Caki2 (cell line): ENCODE data around the gene IFT122. TPM values are rescaled to one million over a fixed set of nuclear protein-coding genes. Genes with fewer than 3 reads are reported as not detected.
"Not testable (repeated sequence)": the region's sequence is repeated elsewhere in the genome, so short reads cannot be mapped to it uniquely, and the experiment has no call there.

ENCODE experiments used
- DNase-seq: peaks from one replicate; pipeline ENCODE4 v3.0.0-alpha.2; 2015; ENCODE audit warnings: low read depth
- in situ Hi-C: cut with HindIII; loops from 2 replicates; pipeline ENCODE4 v1.10.0; 2016; ENCODE audit warnings: low sequenced_read_pairs, low pct_unique_long_range_greater_than_20kb, mixed read lengths
- total RNA-seq: library from RNA; depleted of rRNA; stranded (reverse); fragments of >200 nt; shearing (Covaris generic); gene quantifications from 2 replicates; pipeline ENCODE4 v1.2.3, GENCODE V29; 2014; ENCODE audit warnings: low replicate concordance

IFT122 gene
- total RNA-seq, 1 experiment from 2014 or later = 23.4 TPM

DNA sequence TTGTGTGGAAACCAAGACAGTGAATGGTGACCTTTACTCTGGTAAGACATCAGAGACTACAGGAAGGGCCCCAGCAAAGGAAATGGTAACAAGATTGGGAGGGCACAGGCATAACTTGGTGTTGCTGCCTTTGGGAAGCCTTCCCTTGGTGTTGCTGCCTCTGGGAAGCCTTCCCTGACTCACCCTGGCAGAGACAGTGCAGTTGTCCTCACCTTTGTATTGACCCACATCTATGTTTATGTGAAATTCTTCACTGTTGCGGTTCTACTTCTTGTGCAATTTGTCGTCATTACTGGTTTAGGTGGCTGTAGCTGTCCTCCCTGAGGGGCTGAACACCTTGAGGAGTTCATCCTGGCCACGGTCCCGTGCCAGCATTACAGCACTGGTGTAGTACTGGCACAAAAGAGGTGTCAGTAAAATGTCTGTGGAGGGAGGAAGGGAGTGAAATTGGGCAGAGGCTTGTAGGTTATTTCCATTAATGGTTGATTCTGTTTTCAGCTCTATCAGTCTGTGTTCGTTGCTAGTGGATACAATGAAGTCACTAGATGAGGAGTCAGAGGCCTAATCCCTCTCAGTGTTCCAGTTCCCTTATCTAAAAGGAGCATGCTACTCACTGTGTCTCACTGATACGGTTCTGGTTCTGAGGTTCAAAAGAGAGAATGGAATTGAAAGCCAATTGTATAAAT, 21.6 kb downstream of the IFT122 start:
- DNase-seq = no peak

DNA sequence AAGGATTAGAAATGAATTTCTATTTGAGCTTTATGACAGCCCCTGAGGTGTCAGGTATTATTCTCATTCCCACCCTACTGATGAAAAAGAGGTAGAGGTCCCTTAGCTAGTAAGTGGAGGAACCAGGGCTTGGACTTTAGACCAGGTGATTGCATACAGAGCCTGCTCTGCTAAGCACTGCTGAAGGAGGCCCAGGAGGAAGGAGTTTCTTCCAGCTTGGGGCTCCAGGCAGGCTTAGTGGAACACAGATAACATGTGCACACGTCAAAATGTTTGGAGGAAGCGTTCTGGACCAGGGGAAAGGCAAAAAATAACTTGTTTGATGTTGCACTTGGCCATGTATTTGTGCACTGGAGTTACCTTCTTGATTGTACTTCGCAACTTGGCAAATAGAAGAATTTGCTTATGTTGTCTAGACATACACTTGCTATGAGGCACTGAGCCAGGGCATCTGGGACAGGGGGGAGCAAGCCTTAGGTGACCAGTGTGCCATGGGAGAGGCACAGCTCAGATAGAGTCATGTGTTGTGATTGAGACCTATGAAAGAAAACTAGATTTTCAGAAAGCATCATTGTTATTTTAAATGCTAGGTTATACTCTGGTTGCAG, 22.4 kb downstream of the IFT122 start:
- in situ Hi-C loops = no loop called here
- no peak for DNase-seq

More for the DNA sequence above, 21.6 kb downstream of the IFT122 start:
- in situ Hi-C loops = no loop called here

DNA sequence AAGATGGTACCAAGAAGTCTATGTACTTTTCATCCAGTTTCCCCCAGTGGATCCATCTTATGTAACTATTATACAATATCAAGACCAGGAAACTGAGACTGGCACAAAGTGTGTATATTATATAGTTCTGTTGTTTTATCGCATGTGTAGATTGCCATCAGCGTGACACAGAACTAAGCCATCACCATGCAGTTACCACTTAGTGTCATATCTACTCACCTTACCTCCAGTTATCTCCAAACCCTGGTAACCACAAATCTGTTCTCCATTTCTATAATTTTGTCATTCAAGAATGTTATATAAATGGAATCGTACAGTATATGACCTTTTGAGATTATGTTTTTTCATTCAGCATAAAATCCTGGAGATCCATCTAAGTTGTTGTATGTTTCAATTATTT, 23.1 kb downstream of the IFT122 start:
- DNase-seq = no peak
- in situ Hi-C loops = no loop called here

- in situ Hi-C loops = no loop called here
- DNase-seq = no peak
Measured at GRCh38 chr3:129463716-129464115, 23.7 kb downstream of the IFT122 start.

DNA sequence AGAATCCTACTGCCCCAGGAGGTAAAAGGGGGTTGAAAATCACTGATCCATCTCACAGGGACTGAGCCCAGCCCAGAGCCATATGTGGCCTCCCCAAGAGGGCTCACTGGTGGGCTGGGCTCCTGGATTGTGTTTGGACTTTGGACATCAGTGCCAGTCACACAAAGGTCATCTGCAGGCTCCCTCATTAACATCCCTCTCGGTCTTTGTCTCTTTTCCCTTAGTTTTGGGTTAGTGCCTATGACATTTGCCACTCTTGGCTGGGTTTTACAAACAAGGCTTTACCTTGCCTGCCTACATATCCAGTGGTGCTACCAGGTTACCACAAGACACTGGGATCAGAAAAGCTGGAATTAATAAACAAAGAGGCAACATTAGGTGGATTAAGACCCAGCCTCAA, 27.9 kb downstream of the IFT122 start:
- no peak for DNase-seq
- in situ Hi-C loops = no loop called here

GRCh38 chr3:129469026-129469425, 29.0 kb downstream of the IFT122 start:
- DNase-seq = no peak
- in situ Hi-C loops = no loop called here

GRCh38 chr3:129470861-129471260, 30.8 kb downstream of the IFT122 start:
- no peak for DNase-seq
- in situ Hi-C loops = no loop called here

GRCh38 chr3:129473067-129473768, 33.2 kb downstream of the IFT122 start:
- in situ Hi-C loops = no loop called here

GRCh38 chr3:129473769-129474152, 33.7 kb downstream of the IFT122 start:
- no peak for DNase-seq
- in situ Hi-C loops = no loop called here

More at GRCh38 chr3:129473067-129473768, 33.2 kb downstream of the IFT122 start:
- DNase-seq = no peak

- in situ Hi-C loops = no loop called here
- DNase-seq = no peak
Measured at GRCh38 chr3:129474984-129475804, 35.2 kb downstream of the IFT122 start.

GRCh38 chr3:129475863-129476262, 35.8 kb downstream of the IFT122 start:
- in situ Hi-C loops = no loop called here
- no peak for DNase-seq

DNA sequence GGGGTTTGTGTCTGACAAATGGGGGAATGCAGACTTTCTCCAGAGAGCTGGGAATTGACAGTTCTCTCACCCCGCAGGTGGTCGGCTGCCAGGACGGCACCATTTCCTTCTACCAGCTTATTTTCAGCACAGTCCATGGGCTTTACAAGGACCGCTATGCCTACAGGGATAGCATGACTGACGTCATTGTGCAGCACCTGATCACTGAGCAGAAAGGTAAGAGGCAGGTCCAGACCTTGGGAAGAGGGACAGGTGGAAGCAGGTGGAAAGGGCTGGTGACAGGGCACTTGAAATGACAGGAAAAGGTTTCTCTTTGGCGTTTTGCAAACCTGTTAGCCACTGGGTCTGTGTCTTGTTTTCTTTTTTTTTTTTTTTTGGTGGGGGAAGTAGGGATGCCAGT, 36.6 kb downstream of the IFT122 start:
- in situ Hi-C loops = no loop called here
- DNase-seq = no peak

GRCh38 chr3:129481225-129481765, 41.3 kb downstream of the IFT122 start:
- in situ Hi-C loops, DNase-seq: not testable (repeated sequence)

- in situ Hi-C loops = no loop called here
- DNase-seq = no peak
Measured at GRCh38 chr3:129481766-129482332, 41.8 kb downstream of the IFT122 start.

- in situ Hi-C loops = no loop called here
- DNase-seq = no peak
Measured at GRCh38 chr3:129482721-129483120, 42.7 kb downstream of the IFT122 start.

DNA sequence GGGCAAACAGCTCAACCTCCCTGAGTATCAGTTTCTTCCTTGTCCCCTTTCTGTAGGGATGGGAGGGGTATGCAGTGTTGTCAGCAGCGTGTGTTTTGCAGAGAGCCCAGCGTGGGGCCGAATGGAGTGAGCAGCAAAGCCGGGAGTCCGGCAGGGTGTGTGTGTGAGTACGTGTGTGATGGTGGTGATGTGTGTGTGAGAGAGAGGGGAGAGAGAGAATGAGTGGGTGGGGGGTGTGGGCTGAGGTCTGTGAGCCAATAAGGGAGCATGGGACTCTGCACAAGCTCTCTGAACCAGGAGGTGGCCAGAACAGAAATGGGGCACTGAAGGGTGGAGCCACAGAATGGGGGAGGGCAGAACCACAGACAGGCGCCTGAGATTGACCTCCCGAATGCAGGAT, 43.8 kb downstream of the IFT122 start:
- in situ Hi-C loops = no loop called here
- DNase-seq = no peak

GRCh38 chr3:129485146-129485545, 45.1 kb downstream of the IFT122 start:
- in situ Hi-C loops, DNase-seq: not testable (repeated sequence)
